NT2/D1 (cell line): ENCODE results near the gene PRKG2.
"Not testable (repeated sequence)": the region's sequence is repeated elsewhere in the genome, so short reads cannot be mapped to it uniquely, and the experiment has no call there.

ENCODE experiments used
- DNase-seq: peaks from one replicate; pipeline ENCODE4 v3.0.0-alpha.2; 2011; ENCODE audit warnings: low read depth, low spot score
- H3K27me3 ChIP-seq: 2 replicates; pipeline ENCODE4 v1.6.0; 2011; ENCODE audit warnings: mild to moderate bottlenecking; ENCODE audit not compliant: insufficient read length, insufficient read depth
- H3K36me3 ChIP-seq: 2 replicates; pipeline ENCODE4 v1.6.1; 2011; ENCODE audit warnings: mild to moderate bottlenecking, low read length, mixed read lengths; ENCODE audit not compliant: insufficient read depth, insufficient read length
- H3K4me1 ChIP-seq: 2 replicates; pipeline ENCODE4 v1.5.1; 2011; ENCODE audit not compliant: insufficient read depth, insufficient read length
- H3K4me3 ChIP-seq: 2 replicates; pipeline ENCODE4 v1.5.1; 2011; ENCODE audit warnings: low read depth; ENCODE audit not compliant: insufficient read length
- H3K9ac ChIP-seq: 2 replicates; pipeline ENCODE4 v1.6.0; 2011; ENCODE audit warnings: low read depth; ENCODE audit not compliant: insufficient read length
- H3K9me3 ChIP-seq: 2 replicates; pipeline ENCODE4 v1.5.1; 2011; ENCODE audit warnings: mild to moderate bottlenecking, low read length; ENCODE audit not compliant: insufficient read depth
- SUZ12 ChIP-seq: IDR thresholded peaks from 2 replicates; pipeline ENCODE4 v1.6.1; 2011; ENCODE audit not compliant: insufficient read length, insufficient read depth; ENCODE audit errors: extremely low read depth
- YY1 ChIP-seq: IDR thresholded peaks from 2 replicates; pipeline ENCODE4 v1.6.1; 2011; ENCODE audit not compliant: insufficient read length, insufficient read depth
- ZNF274 ChIP-seq: IDR thresholded peaks from 2 replicates; pipeline ENCODE4 v1.6.1; 2011; ENCODE audit warnings: mild to moderate bottlenecking, low read depth, low read length

The PRKG2 gene

GRCh38 chr4:81227968-81228367 is 12.9 kb upstream of the PRKG2 start:
- Histone ChIP-seq H3K4me1 (no peaks in the 10 kb centered on the region), H3K9me3 (peaks cover 24% of the 10 kb centered on the region; the same call in 1 of the 2 replicates), H3K4me3 (no peak overlapping the region), H3K36me3 (no peaks in the 10 kb centered on the region), H3K27me3 (no peaks in the 10 kb centered on the region), H3K9ac (no peak overlapping the region)
- TF ChIP-seq YY1 (no peak), SUZ12 (no peak), ZNF274 (no peak)
- DNase-seq, result no peak

- Histone ChIP-seq H3K9me3 (peaks cover 16% of the 10 kb centered on the region; the same call in 1 of the 2 replicates), H3K36me3 (no peaks in the 10 kb centered on the region), H3K4me3 (no peak overlapping the region), H3K27me3 (no peaks in the 10 kb centered on the region), H3K9ac (no peak overlapping the region), H3K4me1 (no peaks in the 10 kb centered on the region)
- no peak for TF ChIP-seq SUZ12
- no peak for TF ChIP-seq YY1
- no peak for TF ChIP-seq ZNF274
- DNase-seq, result no peak
Observed at GRCh38 chr4:81227138-81227537, 12.1 kb upstream of the PRKG2 start.

DNA sequence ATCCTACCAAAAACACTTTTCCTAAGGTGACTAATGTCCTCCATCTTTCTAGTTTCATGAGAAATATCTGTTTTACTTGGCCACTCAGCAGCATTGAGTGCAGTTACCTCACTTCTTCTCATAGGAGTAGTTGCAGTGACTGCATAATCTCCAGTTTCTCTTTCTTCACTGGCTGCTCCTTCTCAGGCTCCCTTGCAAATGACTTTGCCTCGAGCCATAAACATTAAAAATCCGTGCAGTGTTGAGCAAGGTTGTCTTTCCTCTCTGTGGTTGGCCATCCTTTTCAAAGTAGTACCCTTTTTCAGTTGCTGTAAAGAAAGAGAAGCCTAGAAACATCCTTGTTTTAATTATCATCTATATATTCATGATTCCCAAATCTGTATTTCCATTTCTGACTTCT is 10.2 kb upstream of the PRKG2 start:
- no peak for DNase-seq
- Histone ChIP-seq H3K9me3 (no peaks in the 10 kb centered on the region), H3K36me3 (no peaks in the 10 kb centered on the region), H3K9ac (no peak overlapping the region), H3K27me3 (no peaks in the 10 kb centered on the region), H3K4me3 (no peak overlapping the region), H3K4me1 (no peaks in the 10 kb centered on the region)
- TF ChIP-seq SUZ12, result no peak
- TF ChIP-seq YY1, result no peak
- no peak for TF ChIP-seq ZNF274

DNA sequence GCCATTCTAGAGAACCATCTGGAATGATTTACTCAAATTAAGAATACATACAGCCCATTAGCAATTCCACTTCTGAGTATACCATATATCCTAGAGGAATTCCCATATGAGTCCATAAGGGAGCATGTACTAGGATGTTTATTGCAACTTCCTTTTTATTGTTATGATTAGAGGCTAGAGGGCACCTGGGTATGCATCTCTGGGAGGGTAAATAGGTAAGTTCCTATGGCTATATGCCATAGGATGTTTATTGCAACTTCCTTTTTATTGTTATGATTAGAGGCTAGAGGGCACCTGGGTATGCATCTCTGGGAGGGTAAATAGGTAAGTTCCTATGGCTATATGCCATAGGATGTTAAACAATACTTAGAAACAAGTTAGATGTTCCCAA is 7.1 kb upstream of the PRKG2 start:
- not testable (repeated sequence) for H3K4me1 ChIP-seq, H3K4me3 ChIP-seq, H3K9me3 ChIP-seq, H3K27me3 ChIP-seq, H3K9ac ChIP-seq, H3K36me3 ChIP-seq, DNase-seq

DNA sequence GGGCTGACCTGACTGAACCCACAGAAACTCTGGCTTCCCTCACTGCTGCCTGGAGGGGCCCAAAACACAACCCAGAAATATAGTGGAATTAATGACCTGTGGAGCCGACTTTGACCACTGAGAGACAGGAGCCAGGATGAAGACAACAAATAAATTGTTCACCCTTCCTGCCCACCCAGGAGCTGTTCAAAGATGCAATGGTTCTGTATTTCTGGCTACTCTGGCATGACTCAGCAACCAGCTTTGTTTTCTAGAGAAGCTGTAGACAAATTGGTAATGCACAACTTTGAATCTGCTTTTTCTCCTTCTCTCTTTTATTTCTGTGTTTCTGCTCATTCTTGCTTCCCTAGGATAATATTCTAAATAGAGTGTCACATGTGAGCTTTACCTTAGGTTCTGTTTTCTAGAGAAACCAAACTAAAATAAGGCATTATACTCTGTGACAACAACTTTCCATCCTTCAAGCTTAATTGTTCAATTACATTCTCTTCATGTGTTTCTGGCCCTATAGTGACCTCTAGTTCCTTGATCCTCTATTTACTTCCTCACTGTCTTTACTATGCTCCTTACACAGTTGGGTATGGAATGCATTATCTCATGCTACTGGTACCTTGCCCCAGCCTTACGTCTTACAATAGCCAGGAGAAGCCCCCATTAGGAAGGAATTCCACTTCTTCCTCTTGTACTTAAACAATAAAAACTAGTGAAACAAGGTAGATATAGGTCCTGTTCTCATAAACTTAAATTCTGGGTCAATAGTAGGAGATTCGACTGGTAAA is 6.5 kb upstream of the PRKG2 start:
- Histone ChIP-seq H3K9me3 (no peaks in the 10 kb centered on the region), H3K36me3 (no peaks in the 10 kb centered on the region), H3K9ac (no peak overlapping the region), H3K27me3 (peaks cover 2% of the 10 kb centered on the region), H3K4me1 (no peaks in the 10 kb centered on the region), H3K4me3 (no peak overlapping the region)
- no peak for TF ChIP-seq SUZ12
- no peak for TF ChIP-seq YY1
- no peak for TF ChIP-seq ZNF274
- DNase-seq, result no peak

DNA sequence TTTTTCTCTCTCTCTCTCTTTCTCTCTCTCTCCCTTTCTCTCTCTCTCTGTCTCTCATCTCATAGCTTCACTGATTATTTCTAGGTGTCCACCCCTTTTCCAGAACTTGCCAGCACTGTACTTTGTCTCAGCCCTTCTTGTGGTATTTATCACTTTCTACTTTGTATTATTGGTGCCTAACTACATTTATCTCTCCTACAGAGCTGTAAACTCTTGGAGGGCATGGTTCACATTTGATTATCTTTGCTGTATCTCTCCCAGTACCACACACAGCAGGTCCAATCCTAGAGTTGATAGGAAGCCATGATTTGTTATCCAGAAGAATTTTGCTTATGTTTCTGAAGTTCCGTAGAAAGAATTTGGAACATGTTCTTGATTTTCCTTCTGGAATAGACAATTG is 5.2 kb upstream of the PRKG2 start:
- Histone ChIP-seq H3K36me3 (no peaks in the 10 kb centered on the region), H3K9me3 (no peaks in the 10 kb centered on the region), H3K4me3 (no peak overlapping the region), H3K27me3 (peaks cover 15% of the 10 kb centered on the region), H3K4me1 (no peaks in the 10 kb centered on the region), H3K9ac (no peak overlapping the region)
- DNase-seq, result no peak
- TF ChIP-seq YY1 (no peak), SUZ12 (no peak), ZNF274 (no peak)

GRCh38 chr4:81218206-81218605 is 3.2 kb upstream of the PRKG2 start:
- H3K9ac ChIP-seq, result no peak overlapping the region
- peaks cover 35% of the 10 kb centered on the region for H3K27me3 ChIP-seq
- H3K9me3 ChIP-seq, result no peaks in the 10 kb centered on the region
- no peak overlapping the region for H3K4me3 ChIP-seq
- H3K4me1 ChIP-seq, result peaks cover 1% of the 10 kb centered on the region
- TF ChIP-seq YY1, result no peak
- no peak for TF ChIP-seq SUZ12
- no peak for TF ChIP-seq ZNF274
- no peak for DNase-seq
- H3K36me3 ChIP-seq, result no peaks in the 10 kb centered on the region

DNA sequence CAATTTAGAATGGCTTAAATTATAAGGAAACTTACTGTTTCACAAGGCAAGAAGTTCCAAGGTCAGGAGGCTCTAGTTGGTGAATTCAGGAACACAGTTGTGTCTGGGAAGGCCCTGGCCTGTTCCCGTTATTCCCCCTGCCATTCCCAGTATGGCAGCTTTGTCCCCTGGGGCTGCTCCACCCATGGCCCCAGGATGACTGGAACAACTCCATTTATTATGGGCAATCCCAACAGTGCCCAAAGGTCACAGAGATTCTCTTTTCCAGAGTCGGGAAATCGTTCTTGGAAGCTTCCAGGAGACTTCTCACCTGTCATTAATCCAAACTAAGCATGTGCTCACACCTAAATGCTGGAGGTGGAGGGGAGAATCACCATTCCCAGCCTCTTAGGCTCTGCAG is 2.8 kb upstream of the PRKG2 start:
- DNase-seq, result no peak
- Histone ChIP-seq H3K36me3 (no peaks in the 10 kb centered on the region), H3K4me1 (peaks cover 1% of the 10 kb centered on the region), H3K27me3 (peaks cover 40% of the 10 kb centered on the region), H3K9ac (no peak overlapping the region), H3K4me3 (no peak overlapping the region), H3K9me3 (no peaks in the 10 kb centered on the region)
- no peak for TF ChIP-seq ZNF274
- TF ChIP-seq SUZ12, result no peak
- TF ChIP-seq YY1, result no peak
